Body of pancreas (tissue), 4 donors: ENCODE measurements around the gene CAMTA1.

Source experiments
- POLR2A ChIP-seq, 3 donors: fragments of 450-650 bp; IDR thresholded peaks; one replicate each; pipeline ENCODE4 v1.6.1; 2016; ENCODE audit warnings: antibody characterized with exemption in 3 of 3, mild to moderate bottlenecking in 2 of 3
- TF ChIP-seq, protein P1 (sequence below), 7 experiments: fragments of 450-650 bp in 4 of 7; fragments of 200-600 bp in 3 of 7; sonication (generic) in 3 of 7; IDR thresholded peaks; one replicate each; pipeline ENCODE4 v1.5.1; 2016 to 2019; ENCODE audit warnings: antibody characterized with exemption in 7 of 7

DNA sequence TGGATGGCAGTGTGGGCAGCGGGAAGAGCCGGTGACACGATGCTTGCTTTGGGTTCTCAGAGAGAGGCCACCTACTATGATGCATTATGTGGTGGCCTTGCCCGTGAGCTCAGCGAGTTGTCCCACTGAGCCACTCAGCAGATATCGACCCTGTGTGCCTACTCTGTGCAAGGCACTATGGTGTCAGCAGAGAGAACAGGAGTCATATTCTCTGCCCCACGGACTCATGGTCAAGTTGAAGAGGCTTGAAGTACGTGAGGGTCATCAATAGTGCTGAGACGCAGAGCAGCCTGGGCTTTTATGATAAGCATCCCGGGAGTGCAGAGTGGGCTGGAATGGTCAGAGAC is 466.2 kb downstream of the CAMTA1 start:
- TF ChIP-seq, protein P1, sequence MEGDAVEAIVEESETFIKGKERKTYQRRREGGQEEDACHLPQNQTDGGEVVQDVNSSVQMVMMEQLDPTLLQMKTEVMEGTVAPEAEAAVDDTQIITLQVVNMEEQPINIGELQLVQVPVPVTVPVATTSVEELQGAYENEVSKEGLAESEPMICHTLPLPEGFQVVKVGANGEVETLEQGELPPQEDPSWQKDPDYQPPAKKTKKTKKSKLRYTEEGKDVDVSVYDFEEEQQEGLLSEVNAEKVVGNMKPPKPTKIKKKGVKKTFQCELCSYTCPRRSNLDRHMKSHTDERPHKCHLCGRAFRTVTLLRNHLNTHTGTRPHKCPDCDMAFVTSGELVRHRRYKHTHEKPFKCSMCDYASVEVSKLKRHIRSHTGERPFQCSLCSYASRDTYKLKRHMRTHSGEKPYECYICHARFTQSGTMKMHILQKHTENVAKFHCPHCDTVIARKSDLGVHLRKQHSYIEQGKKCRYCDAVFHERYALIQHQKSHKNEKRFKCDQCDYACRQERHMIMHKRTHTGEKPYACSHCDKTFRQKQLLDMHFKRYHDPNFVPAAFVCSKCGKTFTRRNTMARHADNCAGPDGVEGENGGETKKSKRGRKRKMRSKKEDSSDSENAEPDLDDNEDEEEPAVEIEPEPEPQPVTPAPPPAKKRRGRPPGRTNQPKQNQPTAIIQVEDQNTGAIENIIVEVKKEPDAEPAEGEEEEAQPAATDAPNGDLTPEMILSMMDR (IDR thresholded peaks at IDR 0.05) = no peak
- TF ChIP-seq POLR2A (IDR thresholded peaks at IDR 0.05) = no peak
